DMS53 (cell line): ENCODE measurements around the gene CDK3.

Experiments used
- DNase-seq: peaks from one replicate; lab custom pipeline; 2025; lab: John Stamatoyannopoulos, UW

The CDK3 gene

GRCh38 chr17:75991396-75991795, 9.3 kb upstream of the CDK3 start:
- no peak for DNase-seq

GRCh38 chr17:75994802-75995370, 5.8 kb upstream of the CDK3 start:
- no peak for DNase-seq

- DNase-seq, result no peak
These were observed 5.2 kb upstream of the CDK3 start for GRCh38 chr17:75995385-75995925.

GRCh38 chr17:75996665-75997590, 3.7 kb upstream of the CDK3 start:
- DNase-seq, result no peak

GRCh38 chr17:75998327-75998795, 2.3 kb upstream of the CDK3 start:
- DNase-seq, result no peak

GRCh38 chr17:76000016-76000754, 470 bp upstream of the CDK3 start:
- DNase-seq, result peak; percentile 61

GRCh38 chr17:76002100-76002499, 1.4 kb downstream of the CDK3 start:
- no peak for DNase-seq

GRCh38 chr17:76003915-76004314, 3.3 kb downstream of the CDK3 start:
- no peak for DNase-seq

GRCh38 chr17:76004750-76005262, 4.2 kb downstream of the CDK3 start:
- no peak for DNase-seq

- peak; percentile 89 for DNase-seq
These were observed 4.9 kb downstream of the CDK3 start for GRCh38 chr17:76005263-76006149.

GRCh38 chr17:76007131-76007849, 6.6 kb downstream of the CDK3 start:
- DNase-seq, result no peak

GRCh38 chr17:76007850-76008165, 7.2 kb downstream of the CDK3 start:
- DNase-seq, result no peak

GRCh38 chr17:76008208-76008607, 7.6 kb downstream of the CDK3 start:
- DNase-seq, result no peak

- DNase-seq, result no peak
These were observed 8.2 kb downstream of the CDK3 start for GRCh38 chr17:76008630-76009425.

GRCh38 chr17:76009447-76009846, 8.8 kb downstream of the CDK3 start:
- DNase-seq, result no peak

GRCh38 chr17:76009969-76010661, 9.5 kb downstream of the CDK3 start:
- DNase-seq, result no peak

GRCh38 chr17:76011951-76012350, 11.3 kb downstream of the CDK3 start:
- no peak for DNase-seq

- no peak for DNase-seq
These were observed 12.8 kb downstream of the CDK3 start for GRCh38 chr17:76013377-76013932.
